Measurements from ENCODE around the gene ANKRD24. TPM values are rescaled to one million over a fixed set of nuclear protein-coding genes. Genes with fewer than 3 reads are reported as not detected.
"Not testable (repeated sequence)": the region's sequence is repeated elsewhere in the genome, so short reads cannot be mapped to it uniquely, and the experiment has no call there.

The ANKRD24 gene
- total RNA-seq, 6 experiments from 2014 or later: 0.11 to 0.81 (median 0.54) TPM

DNA sequence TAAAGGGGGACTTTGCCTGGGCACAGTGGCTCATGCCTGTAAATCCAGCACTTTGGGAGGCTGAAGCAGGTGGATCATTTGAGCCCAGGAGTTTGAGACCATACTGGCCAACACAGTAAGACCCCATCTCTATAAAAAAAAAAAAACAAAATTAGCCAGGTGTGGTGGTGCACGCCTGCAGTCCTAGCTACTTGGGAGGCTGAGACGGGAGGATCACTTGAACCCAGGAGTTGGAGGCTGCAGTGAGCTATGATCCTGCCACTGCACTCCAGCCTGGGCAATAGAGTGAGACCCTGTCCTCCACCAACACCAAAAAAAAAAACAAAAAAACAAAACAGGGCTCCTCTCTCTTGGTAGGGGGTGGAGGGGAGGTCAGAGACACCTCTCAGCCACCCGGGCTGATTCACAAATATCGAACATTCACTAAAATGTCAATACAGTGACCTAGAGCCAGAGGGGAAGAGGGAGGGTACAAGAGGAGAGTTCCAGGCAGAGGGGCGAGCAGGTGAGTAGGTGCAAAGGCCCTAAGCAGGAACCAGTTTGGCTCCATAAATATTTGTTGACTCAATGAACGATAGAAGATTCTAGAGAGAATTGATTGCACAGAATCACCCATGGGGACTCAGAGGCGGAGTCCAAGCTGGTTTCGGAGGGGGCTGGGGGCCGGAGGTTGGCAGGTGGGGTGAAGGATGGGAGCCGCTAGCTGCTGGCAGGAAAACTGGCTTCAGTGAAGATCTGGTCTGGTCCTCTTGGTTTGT is 30.1 kb upstream of the ANKRD24 start:
- peaks cover 6% of the 10 kb centered on the region; the same call in 1 of the 2 replicates for H3K4me1 Mint-ChIP-seq (ENCODE audit: low read depth)

GRCh38 chr19:4154571-4155312 is 27.7 kb upstream of the ANKRD24 start:
- TF ChIP-seq CTCF (IDR thresholded peaks at IDR 0.05): no peak
- Mint-ChIP-seq H3K27ac (no peak overlapping the region), H3K27me3 (ENCODE audit: insufficient read depth) (peaks cover 29% of the 10 kb centered on the region), H3K4me1 (ENCODE audit: low read depth) (peaks cover 6% of the 10 kb centered on the region; the same call in 1 of the 2 replicates), H3K4me3 (no peak overlapping the region), H3K36me3 (ENCODE audit: low read depth) (no peaks in the 10 kb centered on the region), H3K9me3 (no peaks in the 10 kb centered on the region)
- DNase-seq: no peak

More for the DNA sequence above, 30.1 kb upstream of the ANKRD24 start:
- no peak for TF ChIP-seq CTCF (IDR thresholded peaks at IDR 0.05)
- no peak for DNase-seq
- Mint-ChIP-seq H3K9me3 (no peaks in the 10 kb centered on the region), H3K4me3 (no peak overlapping the region), H3K27ac (no peak overlapping the region), H3K27me3 (ENCODE audit: insufficient read depth) (peaks cover 25% of the 10 kb centered on the region), H3K36me3 (ENCODE audit: low read depth) (no peaks in the 10 kb centered on the region)

DNA sequence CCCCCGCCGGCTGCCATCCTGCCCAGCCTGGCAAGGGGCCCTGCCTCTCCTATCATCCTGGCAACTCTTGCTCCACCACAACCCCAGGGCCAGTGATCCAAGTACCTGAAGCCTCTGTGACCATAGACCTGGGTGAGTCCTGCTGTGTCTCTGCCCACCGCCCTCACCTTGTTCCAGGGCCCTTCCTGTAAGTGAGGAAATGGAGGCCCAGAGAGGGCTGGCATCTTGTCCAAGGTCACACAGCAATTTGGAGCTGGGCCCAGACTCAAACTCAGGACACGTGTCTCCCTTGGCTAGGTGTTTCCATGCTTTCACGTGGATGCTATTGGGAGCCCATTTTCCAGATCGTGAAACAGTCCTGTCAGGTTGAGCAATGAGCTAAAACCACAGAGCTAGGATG is 25.3 kb upstream of the ANKRD24 start:
- no peaks in the 10 kb centered on the region for H3K9me3 Mint-ChIP-seq
- DNase-seq: no peak

DNA sequence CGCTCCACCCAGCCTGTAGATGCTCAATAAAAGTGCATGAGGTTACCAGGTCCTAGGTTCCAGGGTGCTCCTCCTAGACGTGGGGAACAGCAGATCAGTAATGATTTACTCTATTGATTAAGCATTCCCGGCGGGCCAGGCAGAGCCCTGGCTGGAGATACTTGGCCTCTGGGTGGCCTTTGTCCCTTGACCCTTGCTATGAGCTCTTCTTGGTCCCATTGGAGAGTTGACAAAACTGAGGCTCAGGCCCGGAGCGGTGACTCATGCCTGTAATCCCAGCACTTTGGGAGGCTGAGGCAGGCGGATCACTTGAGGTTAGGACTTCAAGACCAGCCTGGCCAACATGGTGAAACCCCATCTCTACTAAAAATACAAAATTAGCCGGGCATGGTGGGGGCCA is 24.5 kb upstream of the ANKRD24 start:
- not testable (repeated sequence) for H3K9me3 Mint-ChIP-seq; H3K4me1 Mint-ChIP-seq (ENCODE audit: low read depth); DNase-seq; H3K27ac Mint-ChIP-seq; H3K36me3 Mint-ChIP-seq (ENCODE audit: low read depth); H3K4me3 Mint-ChIP-seq
- peaks cover 17% of the 10 kb centered on the region for H3K27me3 Mint-ChIP-seq (ENCODE audit: insufficient read depth)

More for the DNA sequence above, 25.3 kb upstream of the ANKRD24 start:
- Mint-ChIP-seq H3K36me3 (ENCODE audit: low read depth) (no peaks in the 10 kb centered on the region), H3K27ac (no peak overlapping the region), H3K4me1 (ENCODE audit: low read depth) (peaks cover 6% of the 10 kb centered on the region; the same call in 1 of the 2 replicates), H3K4me3 (no peak overlapping the region), H3K27me3 (ENCODE audit: insufficient read depth) (peaks cover 24% of the 10 kb centered on the region)
- no peak for TF ChIP-seq CTCF (IDR thresholded peaks at IDR 0.05)

DNA sequence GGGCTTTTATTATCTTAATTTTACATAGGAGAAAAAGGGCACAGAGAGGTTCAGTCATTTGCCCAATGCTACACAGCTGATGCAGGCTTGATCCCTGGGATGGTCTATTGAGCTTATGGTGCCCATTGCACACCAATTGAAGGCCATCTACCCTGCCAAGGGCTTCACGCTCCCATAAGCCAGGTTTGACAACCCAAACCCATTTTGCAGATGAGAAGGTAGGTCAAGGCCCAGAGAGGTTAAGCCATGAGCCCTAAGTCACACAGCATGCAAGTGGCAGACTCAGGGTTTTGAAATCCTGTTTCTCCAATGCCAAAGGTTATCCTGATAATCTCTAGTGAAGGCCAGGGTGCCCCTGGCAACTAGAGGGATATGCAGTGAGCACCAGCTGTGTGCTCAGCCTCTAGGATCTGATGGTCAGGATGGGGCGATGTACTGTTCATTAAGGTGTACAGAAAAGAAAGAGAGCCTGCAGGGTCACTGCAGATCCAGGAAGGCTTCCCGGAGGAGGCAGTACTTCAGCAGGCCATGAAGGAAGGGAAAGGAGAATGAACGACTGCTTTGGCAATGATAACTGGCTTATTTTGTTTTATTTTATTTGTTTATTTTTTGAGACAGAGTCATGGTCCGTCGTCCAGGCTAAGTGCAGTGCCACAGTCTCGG is 20.9 kb upstream of the ANKRD24 start:
- Mint-ChIP-seq H3K27me3 (ENCODE audit: insufficient read depth) (peaks cover 21% of the 10 kb centered on the region), H3K27ac (no peak overlapping the region), H3K4me3 (no peak overlapping the region), H3K4me1 (ENCODE audit: low read depth) (no peaks in the 10 kb centered on the region), H3K36me3 (ENCODE audit: low read depth) (no peaks in the 10 kb centered on the region), H3K9me3 (no peaks in the 10 kb centered on the region)
- no peak for DNase-seq
- no peak for TF ChIP-seq CTCF (IDR thresholded peaks at IDR 0.05)

Measured in HFFc6 (cell line).